ENCODE results near the gene HOXC11.

- TF ChIP-seq ZFP30 (CRISPR knock-in tag; IDR thresholded peaks at IDR 0.05) (no peak), SNAI2 (CRISPR knock-in tag; IDR thresholded peaks at IDR 0.05) (no peak), PATZ1 (CRISPR knock-in tag; IDR thresholded peaks at IDR 0.05; ENCODE audit: borderline replicate concordance) (no peak), ZFP3 (CRISPR knock-in tag; IDR thresholded peaks at IDR 0.05) (no peak), PPARA (CRISPR knock-in tag; IDR thresholded peaks at IDR 0.05; ENCODE audit: borderline replicate concordance) (no peak), ESRRG (CRISPR knock-in tag; IDR thresholded peaks at IDR 0.05) (no peak), ARNTL (CRISPR knock-in tag; IDR thresholded peaks at IDR 0.05; ENCODE audit: borderline replicate concordance, low read depth) (no peak)
- TF ChIP-seq, protein P1, sequence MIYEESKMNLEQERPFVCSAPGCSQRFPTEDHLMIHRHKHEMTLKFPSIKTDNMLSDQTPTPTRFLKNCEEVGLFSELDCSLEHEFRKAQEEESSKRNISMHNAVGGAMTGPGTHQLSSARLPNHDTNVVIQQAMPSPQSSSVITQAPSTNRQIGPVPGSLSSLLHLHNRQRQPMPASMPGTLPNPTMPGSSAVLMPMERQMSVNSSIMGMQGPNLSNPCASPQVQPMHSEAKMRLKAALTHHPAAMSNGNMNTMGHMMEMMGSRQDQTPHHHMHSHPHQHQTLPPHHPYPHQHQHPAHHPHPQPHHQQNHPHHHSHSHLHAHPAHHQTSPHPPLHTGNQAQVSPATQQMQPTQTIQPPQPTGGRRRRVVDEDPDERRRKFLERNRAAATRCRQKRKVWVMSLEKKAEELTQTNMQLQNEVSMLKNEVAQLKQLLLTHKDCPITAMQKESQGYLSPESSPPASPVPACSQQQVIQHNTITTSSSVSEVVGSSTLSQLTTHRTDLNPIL (CRISPR knock-in tag; IDR thresholded peaks at IDR 0.05; ENCODE audit: low read depth): no peak
Measured at GRCh38 chr12:53976172-53976822, 3.4 kb downstream of the HOXC11 start.
